ENCODE data around the gene FADS2.

The FADS2 gene

DNA sequence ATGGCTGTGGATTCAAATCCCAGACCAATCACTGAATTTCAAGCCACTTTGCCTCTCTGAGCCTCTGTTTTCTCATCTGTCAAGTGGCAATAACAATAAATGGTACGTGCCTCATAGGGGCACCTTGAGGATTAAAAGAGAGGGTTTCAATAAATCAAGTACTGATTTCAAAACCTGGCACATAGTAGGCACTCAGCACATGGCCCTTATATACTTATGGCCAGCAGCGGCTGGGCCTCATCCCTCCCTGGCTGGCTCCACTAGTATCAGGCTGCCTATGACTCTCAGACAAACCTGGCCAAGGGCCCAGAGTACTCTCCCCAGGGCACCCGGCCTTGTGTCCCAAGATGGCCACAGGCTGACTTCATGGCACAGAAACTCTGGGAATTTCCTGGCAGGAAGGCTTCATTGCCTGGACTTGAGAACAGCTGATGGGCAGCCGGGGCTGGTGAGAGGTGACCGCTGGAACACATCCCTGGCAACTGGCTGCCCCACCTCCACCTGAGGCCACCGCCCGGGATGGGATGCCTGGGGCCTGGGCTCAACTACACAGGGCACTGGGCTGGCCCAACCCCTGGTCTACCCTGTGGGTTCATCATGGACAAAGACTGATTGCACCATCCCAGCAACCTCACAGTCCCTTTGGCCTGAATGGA is 59.9 kb downstream of the FADS2 start:
- DNase-seq (ENCODE audit: low read depth in 2 of 2), result no peak

GRCh38 chr11:61888590-61888989 is 60.5 kb downstream of the FADS2 start:
- no peak for DNase-seq (ENCODE audit: low read depth in 2 of 2)

- no peak for DNase-seq (ENCODE audit: low read depth in 2 of 2)
Observed at GRCh38 chr11:61889831-61890230, 61.7 kb downstream of the FADS2 start.

DNA sequence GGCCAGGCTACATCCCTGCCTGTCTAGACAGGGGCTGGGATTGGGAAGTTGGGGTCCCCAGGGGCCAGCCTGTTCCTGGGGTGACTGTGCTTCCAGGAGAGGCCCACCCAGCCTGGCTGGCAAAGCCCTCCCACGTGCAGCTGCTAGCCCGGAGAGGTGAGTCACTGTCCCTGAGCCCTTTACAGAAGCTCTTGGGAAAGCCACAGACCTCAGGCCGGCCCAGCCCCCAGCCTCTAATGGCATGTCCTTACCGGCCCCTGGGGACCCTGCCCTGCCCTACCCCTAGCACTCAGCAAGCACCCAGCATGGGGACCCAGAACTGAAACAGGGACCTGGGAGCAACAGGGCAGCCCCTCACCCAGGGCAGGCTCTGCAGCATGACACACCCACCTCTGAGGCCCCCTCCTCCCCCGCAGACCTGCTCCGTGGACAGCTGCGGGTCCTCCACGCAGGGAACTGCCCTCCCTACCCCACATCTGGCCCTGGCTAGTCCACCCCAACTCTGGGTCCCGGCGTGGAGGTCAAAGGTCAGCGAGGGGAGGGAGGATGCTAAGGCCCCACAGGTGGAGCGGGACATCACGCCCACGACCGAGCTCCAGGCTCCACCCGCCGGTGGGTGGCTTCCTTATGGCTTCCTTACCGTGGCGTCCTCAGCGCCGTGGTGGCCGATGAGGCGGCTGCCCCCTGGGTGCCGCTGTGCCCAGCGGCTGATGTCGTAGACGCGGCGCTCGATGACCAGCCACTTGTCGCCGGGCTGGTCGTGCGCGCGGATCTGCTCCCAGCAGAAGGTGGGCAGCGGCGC is 62.6 kb downstream of the FADS2 start:
- DNase-seq (ENCODE audit: low read depth in 2 of 2), result no peak

DNA sequence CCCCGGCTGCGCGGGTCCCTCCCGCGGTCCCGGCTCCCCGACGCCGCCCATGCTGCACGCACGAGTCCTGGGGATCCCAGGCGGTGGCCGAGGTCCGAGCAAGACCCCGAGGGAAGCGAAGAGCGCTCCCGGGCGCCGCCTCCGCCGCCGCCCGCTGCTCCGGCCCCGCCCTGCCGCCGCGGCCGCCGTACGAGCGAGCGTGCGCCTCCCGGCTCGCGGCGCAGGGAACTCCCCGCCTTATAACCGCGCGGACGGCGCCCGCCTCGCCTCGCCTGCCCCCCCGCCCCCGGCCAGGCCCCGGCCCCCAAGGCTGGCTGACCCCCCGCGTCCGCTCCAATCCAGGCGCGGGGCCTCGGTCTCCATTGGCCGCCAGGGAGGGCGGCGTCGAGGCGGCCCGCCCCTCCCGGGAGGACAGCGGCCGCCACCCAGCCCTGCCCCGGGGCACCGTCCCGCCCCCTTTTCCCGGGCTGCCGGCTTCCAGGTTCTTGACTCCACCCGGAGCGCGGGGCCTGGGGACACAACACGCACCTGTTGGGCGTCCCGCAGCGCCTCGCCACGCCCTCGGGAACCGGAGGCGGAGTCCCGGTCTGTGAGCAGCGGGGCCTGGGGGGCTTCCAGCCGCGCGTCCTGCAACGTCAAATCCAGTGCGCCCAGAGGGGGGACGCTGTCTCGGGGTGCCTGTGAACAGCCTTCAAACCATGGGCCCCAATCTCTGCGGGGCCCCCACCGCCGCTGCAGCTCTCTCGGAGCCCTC is 63.4 kb downstream of the FADS2 start, which contains the start of gene FADS3:
TSS of gene FADS3 (minus strand) at position 215 of the 754 bp plus-strand sequence. CDS start at position 51, 164 bp downstream.
- DNase-seq (ENCODE audit: low read depth in 2 of 2), result peak; percentile 15 to 21

DNA sequence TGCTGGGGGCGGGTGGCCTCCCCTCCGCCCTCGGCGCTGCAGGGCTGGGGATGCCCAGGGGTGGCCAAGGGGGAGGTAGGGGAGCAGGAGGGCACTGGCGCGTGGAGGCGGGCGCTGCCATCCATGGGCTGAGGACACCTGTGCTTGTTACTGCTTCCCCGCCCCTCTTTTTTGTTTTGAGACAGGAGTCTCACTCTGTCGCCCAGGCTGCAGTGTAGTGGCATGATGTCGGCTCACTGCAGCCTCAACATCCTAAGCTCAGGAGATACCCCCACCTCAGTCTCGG is 63.9 kb downstream of the FADS2 start:
- no peak for DNase-seq (ENCODE audit: low read depth in 2 of 2)

DNA sequence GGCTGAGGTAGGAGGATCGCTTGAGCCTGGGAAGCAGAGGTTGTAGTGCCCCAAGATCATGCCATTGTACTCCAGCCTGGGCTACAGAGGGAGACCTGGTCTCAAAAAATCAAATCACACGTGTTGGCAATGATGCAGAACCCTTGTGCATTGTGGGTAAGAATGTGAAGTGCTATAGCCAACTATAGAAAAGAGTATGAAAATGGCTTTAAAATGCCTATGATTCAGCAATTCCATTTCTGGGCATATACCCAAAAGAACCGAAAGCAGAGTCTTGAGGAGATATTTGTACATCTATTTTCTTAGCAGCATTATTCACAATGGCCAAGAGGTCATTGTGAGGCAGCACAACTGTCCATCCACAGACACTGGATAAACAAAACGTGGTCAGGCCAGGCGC is 65.9 kb downstream of the FADS2 start:
- no peak for DNase-seq (ENCODE audit: low read depth in 2 of 2)

DNA sequence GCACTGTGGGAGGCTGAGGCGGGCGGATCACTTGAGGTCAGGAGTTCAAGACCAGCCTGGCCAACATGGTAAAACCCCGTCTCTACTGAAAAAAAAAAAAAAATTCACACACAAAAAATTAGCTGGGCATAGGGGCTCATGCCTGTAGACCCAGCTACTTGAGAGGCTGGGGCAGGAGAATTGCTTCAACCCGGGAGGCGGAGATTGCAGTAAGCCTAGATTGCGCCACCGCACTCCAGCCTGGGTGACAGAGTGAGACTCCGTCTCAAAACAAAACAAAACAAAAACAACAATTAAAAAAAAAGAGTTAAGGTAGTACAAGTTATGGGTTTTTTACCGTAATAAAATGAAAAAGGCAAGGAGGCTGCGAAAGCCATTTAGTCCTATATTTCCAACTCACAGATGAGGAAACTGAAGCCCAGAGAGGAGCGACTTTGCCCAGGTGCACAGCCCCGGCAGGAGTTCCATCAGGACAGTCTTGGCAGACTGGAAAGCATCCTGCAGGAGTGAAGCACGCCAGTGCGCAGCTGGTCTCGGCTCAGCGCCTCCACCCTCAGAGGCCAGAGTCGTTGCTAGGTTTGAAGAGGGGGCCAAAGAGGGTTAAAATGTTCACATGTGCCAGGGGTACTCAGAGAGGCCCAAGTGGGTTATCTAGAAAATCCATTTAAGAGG is 67.1 kb downstream of the FADS2 start:
- no peak for DNase-seq (ENCODE audit: low read depth in 2 of 2)

GRCh38 chr11:61895718-61896059 is 67.6 kb downstream of the FADS2 start:
- DNase-seq (ENCODE audit: low read depth in 2 of 2), result no peak

- no peak for DNase-seq (ENCODE audit: low read depth in 2 of 2)
Observed at GRCh38 chr11:61896665-61897386, 68.7 kb downstream of the FADS2 start.

DNA sequence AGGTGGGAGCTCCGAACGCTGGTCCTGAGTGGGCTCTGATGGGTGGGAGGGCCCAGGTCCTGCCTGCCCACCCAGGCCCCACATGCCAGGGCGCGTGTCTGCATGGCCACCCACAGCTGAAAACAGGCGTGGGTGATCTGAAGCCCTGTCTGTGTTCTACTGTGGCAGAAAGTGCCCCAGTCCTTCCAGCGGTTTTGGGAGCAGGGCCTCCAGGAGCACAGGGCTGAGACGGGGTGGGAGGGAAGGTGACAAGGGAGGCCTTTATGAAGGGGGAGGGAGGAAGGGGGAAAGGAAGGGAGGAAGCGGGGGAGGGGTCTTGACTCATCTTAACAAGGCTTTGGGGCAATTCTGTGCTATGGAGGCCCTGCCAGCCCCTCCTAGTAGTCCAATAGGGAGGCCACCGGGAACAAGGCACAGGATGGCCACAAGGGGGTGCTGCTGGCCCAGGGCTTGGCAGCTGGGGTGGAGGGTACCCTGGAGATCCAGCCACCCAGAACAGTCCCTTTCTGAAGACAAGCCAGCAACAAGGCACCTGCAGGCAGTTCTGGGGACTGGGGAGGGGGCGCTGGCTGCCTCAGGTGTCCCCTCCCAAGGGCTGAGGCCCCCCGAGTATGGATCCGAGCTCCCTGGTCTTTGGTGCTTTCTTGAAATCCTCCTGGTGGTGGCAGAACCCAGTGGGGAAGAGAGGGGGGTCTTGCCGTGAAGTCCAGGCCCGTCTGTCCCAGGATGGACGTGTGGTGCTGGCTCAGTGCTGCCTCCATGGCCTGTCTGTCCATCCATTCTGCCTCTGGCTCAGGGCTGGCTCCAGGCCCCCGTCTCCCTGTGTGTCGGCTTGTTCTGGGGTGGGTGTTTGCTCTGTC is 69.5 kb downstream of the FADS2 start:
- peak; percentile 50 to 54 for DNase-seq (ENCODE audit: low read depth in 2 of 2)

GRCh38 chr11:61898247-61898582 is 70.1 kb downstream of the FADS2 start:
- no peak for DNase-seq (ENCODE audit: low read depth in 2 of 2)

DNA sequence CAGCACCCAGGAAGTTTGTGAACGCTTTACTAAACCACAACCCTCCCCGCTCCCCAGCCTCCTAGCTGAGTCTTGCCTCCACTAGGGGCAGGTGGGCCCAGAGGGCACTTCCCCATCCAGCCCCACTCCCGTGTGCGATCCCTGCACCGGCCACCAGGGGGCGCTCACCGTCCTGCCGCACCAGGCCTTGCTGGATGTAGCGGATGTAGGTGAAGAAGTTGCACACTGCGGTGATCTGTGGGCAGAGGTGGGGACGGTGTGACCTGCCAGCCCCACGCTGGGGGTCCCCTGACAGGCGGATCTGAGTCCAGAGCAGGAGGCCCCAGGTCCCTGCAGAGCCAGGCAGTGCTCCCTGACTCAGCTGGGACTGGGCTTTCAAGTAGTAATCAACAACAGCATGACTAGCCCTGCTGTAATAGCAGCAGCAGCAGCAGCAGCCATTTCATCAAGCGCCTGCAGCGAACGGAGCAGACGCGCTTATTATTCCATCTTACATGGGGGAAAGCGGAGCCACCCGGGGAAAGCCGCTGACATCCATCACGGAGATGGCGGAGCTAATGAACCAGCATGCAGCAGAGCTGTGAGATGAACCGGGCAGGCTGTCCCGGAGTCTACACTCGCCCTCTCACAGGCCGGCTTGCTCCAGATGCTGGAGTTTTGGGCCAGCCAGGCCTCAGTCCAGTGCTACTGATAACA is 71.2 kb downstream of the FADS2 start:
- DNase-seq (ENCODE audit: low read depth in 2 of 2), result peak; percentile 74 to 87

GRCh38 chr11:61900251-61900650 is 72.2 kb downstream of the FADS2 start:
- DNase-seq (ENCODE audit: low read depth in 2 of 2), result no peak

DNA sequence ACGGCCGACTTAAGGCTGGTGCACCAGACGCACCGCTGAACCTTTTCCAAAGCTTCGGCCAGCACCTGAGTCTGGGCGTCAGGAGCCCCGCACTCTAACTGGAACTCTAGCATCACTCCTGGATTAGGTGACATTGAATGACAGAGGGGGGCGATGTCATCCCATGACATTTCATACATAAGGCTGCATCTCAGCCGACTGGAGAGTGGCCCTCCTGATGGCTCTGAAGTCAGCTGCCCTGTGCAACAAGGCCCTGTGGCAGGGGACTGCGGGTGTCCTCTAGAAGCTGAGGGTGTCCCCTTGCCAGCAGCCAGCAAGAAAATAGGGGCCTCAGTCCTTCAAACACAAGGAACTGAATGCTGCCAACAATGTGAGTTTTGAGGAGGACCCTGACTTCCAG is 73.3 kb downstream of the FADS2 start:
- no peak for DNase-seq (ENCODE audit: low read depth in 2 of 2)

DNA sequence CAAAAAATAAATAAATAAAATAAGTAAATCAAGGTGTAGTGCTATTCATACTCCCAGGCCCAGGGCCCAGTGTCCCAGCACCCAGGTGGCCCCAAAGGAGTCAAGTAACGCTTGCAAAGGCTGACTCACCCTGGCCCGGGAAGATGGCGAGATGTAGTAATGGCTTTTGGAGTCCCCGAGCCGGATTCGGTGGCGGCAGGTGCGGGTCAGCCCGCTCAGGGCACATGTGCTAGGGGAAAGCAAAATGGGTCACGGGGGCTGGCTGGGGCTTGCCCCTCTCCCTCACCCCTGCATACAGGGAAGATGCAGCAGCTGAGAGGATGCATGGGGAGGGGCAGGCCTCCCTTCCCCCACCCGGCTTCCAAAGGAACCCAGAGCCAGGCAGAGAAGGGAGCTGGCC is 74.2 kb downstream of the FADS2 start:
- DNase-seq (ENCODE audit: low read depth in 2 of 2), result no peak

DNA sequence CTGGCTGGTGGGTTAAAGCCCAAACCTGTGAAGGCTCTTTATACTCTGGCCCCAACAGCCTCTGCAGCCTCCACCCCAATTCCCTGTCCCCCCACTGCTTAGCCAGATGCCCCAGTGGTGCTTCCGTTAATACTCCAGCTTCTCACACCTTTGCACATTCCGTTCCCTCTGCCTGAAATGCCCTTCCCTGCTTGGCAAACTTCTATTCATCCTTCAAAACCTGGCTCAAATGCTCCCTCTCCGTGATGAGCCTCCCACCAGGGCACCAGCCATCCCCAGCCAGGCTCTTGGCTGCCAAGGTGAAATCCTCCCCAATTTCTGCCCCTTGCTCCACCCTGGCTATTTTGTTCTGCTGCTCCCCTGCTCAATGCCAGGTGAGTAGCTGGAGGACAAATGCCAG is 75.7 kb downstream of the FADS2 start:
- no peak for DNase-seq (ENCODE audit: low read depth in 2 of 2)

GRCh38 chr11:61904539-61905048 is 76.5 kb downstream of the FADS2 start:
- DNase-seq (ENCODE audit: low read depth in 2 of 2), result no peak

GRCh38 chr11:61905067-61905696 is 77.1 kb downstream of the FADS2 start:
- no peak for DNase-seq (ENCODE audit: low read depth in 2 of 2)

Measured in activated CD8-positive, alpha-beta memory T cell treated with anti-CD3 and anti-CD28 coated beads for 4 hours (primary cell).